A549 (cell line): ENCODE results near the gene RPS4Y2.

Experiments used
- MAX ChIP-seq: IDR thresholded peaks from 2 replicates; pipeline ENCODE4 v1.6.1; 2012
- MYC ChIP-seq: IDR thresholded peaks from 2 replicates; pipeline ENCODE4 v1.6.1; 2012; ENCODE audit warnings: mild to moderate bottlenecking, inconsistent platforms, low read length, improper control_type of control experiment, borderline replicate concordance
- POLR2A ChIP-seq: IDR thresholded peaks from 2 replicates; pipeline ENCODE4 v1.6.1; 2012; ENCODE audit warnings: mild to moderate bottlenecking, low read length

DNA sequence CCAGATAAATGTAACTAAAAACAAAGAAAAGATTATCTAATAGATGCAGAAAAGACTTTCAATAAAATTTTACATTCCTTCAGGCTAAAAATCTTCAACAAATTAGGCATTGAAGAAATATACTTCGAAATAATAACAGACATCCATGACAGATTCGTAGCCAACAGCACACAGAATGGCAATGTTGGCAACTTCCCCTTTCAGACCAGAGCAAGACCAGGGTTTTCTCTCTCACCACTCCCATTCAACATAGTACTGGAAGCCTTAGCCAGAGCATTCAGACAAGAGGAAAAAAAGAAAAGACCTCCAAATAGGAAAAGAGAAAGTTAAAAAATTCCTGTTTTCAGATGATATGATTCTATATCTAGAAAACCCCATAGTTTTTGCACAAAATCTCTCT lies 61.2 kb downstream of the RPS4Y2 start:
- TF ChIP-seq MAX (no peak), POLR2A (no peak), MYC (no peak)
